Vagina (tissue), 2 donors: ENCODE measurements around the gene HCFC1R1. TPM values are rescaled to one million over a fixed set of nuclear protein-coding genes. Genes with fewer than 3 reads are reported as not detected.

ENCODE experiments used
- DNase-seq, 2 donors: peaks; one replicate each; pipeline ENCODE4 v3.0.0-alpha.2; 2017; ENCODE audit errors: extremely low spot score in 2 of 2
- H3K27ac ChIP-seq: fragments of 200-600 bp; sonication (generic); one replicate; pipeline ENCODE4 v1.5.1; 2019
- H3K27me3 ChIP-seq: fragments of 200-600 bp; sonication (generic); one replicate; pipeline ENCODE4 v1.5.1; 2019
- H3K36me3 ChIP-seq, 2 donors: fragments of 200-600 bp; sonication (generic); one replicate each; pipeline ENCODE4 v1.5.1; 2017 to 2019
- H3K4me1 ChIP-seq: fragments of 200-600 bp; sonication (generic); one replicate; pipeline ENCODE4 v1.5.1; 2019
- H3K4me3 ChIP-seq, 2 donors: fragments of 200-600 bp; sonication (generic); 1 replicate in 1 of 2; 2 replicates in 1 of 2; pipeline ENCODE4 v1.5.1; 2016 to 2019
- H3K9me3 ChIP-seq: fragments of 200-600 bp; sonication (generic); one replicate; pipeline ENCODE4 v1.5.1; 2019
- POLR2A ChIP-seq, 2 donors: fragments of 450-650 bp; IDR thresholded peaks; one replicate each; pipeline ENCODE4 v1.6.1; 2017; ENCODE audit warnings: antibody characterized with exemption in 2 of 2, mild to moderate bottlenecking in 2 of 2, moderate library complexity in 2 of 2
- POLR2AphosphoS5 ChIP-seq, 2 donors: sonication (generic); formaldehyde crosslinking; IDR thresholded peaks; one replicate each; pipeline ENCODE4 v1.9.0; 2017; ENCODE audit warnings: antibody characterized with exemption in 2 of 2, mild to moderate bottlenecking in 2 of 2, low read depth in 1 of 2; ENCODE audit not compliant: insufficient read depth in 1 of 2
- intact Hi-C: fragments of 100-400 bp; cut with DNase I; formaldehyde crosslinking; loops from one replicate; pipeline ENCODE4 v1.15.1; 2023
- total RNA-seq: library from RNA; depleted of rRNA; stranded (reverse); fragments of >200 nt; gene quantifications from one replicate; pipeline ENCODE4 v1.2.3, GENCODE V29; 2016
- TF ChIP-seq, protein P1 (sequence below), 3 experiments: fragments of 450-650 bp in 2 of 3; fragments of 200-600 bp in 1 of 3; sonication (generic) in 1 of 3; IDR thresholded peaks; one replicate each; pipeline ENCODE4 v1.5.1; 2017 to 2019; ENCODE audit warnings: antibody characterized with exemption in 3 of 3, mild to moderate bottlenecking in 2 of 3, moderate library complexity in 2 of 3

Gene HCFC1R1
- total RNA-seq, 1 donor from 2014 or later, result 39.0 TPM

DNA sequence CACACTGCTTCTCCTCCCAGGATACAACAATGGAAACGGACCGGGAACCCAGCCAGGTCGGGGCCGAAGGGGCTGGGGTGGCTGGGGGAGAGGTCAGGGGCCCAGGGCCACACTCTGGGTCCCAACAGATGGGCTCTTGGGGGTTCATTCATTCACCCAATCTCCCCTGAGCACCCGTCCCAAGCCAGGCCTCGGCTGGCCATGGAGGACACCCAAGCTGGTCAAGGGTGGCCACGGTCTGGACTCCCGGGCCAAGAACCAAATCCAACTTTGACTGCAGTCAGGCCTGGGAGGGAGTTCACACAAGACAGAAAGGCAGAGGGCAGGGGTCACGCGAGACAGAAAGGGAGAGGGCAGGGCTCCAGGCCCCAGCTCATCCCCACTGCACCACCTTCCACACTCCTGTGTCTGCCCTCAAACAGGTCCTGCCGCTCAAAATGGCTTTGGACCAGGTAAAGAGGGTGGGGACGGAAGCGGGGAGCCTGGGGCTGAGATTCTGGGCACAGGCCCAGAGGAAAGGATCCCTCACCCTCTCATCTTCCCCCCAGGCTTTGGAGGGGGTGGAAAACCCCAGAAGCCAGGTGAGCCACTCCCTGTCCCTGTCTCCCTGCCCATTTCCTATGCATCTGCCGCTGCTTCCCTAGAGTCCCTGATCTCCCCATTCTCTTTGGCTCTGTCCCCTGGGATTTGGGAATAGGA, 31.2 kb downstream of the HCFC1R1 start:
- intact Hi-C loops, result no loop called here
- Histone ChIP-seq H3K27me3 (no peaks in the 10 kb centered on the region), H3K36me3 (no peaks in the 10 kb centered on the region), H3K4me1 (peaks cover 8% of the 10 kb centered on the region), H3K27ac (no peak overlapping the region), H3K9me3 (no peaks in the 10 kb centered on the region), H3K4me3 (no peak overlapping the region)
- TF ChIP-seq POLR2A (IDR thresholded peaks at IDR 0.05) (no peak), POLR2AphosphoS5 (IDR thresholded peaks at IDR 0.05; ENCODE audit: insufficient read depth in 1 of 2, low read depth in 1 of 2) (no peak)
- TF ChIP-seq, protein P1, sequence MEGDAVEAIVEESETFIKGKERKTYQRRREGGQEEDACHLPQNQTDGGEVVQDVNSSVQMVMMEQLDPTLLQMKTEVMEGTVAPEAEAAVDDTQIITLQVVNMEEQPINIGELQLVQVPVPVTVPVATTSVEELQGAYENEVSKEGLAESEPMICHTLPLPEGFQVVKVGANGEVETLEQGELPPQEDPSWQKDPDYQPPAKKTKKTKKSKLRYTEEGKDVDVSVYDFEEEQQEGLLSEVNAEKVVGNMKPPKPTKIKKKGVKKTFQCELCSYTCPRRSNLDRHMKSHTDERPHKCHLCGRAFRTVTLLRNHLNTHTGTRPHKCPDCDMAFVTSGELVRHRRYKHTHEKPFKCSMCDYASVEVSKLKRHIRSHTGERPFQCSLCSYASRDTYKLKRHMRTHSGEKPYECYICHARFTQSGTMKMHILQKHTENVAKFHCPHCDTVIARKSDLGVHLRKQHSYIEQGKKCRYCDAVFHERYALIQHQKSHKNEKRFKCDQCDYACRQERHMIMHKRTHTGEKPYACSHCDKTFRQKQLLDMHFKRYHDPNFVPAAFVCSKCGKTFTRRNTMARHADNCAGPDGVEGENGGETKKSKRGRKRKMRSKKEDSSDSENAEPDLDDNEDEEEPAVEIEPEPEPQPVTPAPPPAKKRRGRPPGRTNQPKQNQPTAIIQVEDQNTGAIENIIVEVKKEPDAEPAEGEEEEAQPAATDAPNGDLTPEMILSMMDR (IDR thresholded peaks at IDR 0.05), result no peak
- no peak for DNase-seq

DNA sequence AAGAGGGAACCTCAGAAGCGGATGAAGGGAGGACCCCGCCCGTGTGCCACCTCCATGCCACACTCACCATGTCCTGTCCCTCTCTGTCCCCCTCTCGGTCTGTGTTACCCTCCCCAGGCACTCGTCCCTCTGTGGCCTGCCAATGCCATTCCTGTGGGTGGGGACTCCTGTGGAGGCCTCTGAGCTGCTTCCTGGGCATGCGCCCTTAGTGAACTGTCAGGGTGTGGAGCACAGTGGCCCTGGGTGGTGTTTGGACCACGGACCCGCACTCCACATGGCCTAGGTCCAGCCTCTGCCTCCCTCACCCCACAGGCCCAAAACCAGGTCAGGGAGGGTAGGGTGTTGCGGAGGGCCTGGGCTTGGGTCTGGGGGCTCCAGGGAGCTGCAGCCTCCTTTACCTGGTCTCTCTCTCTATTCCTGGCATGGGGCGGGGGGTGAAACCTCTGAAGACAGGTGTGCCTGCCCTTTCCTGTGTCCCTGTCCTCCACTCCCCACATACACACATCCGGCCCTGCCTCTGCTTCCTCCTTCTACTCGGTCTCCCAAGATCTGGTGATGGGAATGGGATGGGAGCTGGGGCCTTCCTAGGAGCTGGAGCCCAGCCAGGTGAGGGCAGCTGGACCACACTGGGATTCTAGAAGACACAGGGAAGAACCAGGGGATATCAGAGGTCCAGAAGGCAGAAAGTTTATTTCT, 32.0 kb downstream of the HCFC1R1 start:
- Histone ChIP-seq H3K4me3 (no peak overlapping the region), H3K4me1 (peaks cover 8% of the 10 kb centered on the region), H3K36me3 (no peaks in the 10 kb centered on the region), H3K27ac (no peak overlapping the region), H3K27me3 (no peaks in the 10 kb centered on the region), H3K9me3 (no peaks in the 10 kb centered on the region)
- intact Hi-C loops, result no loop called here
- TF ChIP-seq, protein P1 (IDR thresholded peaks at IDR 0.05), result no peak
- TF ChIP-seq POLR2AphosphoS5 (IDR thresholded peaks at IDR 0.05; ENCODE audit: insufficient read depth in 1 of 2, low read depth in 1 of 2), result no peak
- no peak for TF ChIP-seq POLR2A (IDR thresholded peaks at IDR 0.05)
- DNase-seq, result no peak

DNA sequence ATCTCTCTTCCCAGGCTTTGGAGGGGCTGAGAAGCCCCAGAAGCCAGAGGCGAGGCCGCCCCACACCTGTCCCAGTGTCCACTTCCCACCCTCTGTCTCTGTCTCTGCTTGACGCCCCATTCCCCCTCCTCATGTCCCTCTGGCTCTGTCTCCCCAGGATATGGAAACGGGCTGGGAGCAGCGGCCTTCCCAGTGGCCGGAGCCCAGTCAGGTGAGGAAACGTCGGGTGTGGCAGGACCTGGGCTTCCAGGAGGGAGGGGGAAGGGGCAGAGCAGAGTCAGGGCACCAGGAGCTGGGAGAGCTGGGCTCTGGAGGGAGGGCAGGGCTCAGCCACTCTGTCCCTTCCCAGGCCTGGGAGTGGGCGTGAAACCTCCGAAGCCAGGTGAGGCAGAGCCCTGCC, 32.9 kb downstream of the HCFC1R1 start:
- no peak overlapping the region for H3K27ac ChIP-seq
- TF ChIP-seq, protein P1 (IDR thresholded peaks at IDR 0.05), result no peak
- TF ChIP-seq POLR2A (IDR thresholded peaks at IDR 0.05), result no peak
- TF ChIP-seq POLR2AphosphoS5 (IDR thresholded peaks at IDR 0.05; ENCODE audit: insufficient read depth in 1 of 2, low read depth in 1 of 2), result no peak
- intact Hi-C loops, result no loop called here
- no peak overlapping the region for H3K4me3 ChIP-seq
- peaks cover 9% of the 10 kb centered on the region for H3K4me1 ChIP-seq
- H3K9me3 ChIP-seq, result no peaks in the 10 kb centered on the region
- DNase-seq, result no peak
- no peaks in the 10 kb centered on the region for H3K27me3 ChIP-seq
- H3K36me3 ChIP-seq, result no peaks in the 10 kb centered on the region

DNA sequence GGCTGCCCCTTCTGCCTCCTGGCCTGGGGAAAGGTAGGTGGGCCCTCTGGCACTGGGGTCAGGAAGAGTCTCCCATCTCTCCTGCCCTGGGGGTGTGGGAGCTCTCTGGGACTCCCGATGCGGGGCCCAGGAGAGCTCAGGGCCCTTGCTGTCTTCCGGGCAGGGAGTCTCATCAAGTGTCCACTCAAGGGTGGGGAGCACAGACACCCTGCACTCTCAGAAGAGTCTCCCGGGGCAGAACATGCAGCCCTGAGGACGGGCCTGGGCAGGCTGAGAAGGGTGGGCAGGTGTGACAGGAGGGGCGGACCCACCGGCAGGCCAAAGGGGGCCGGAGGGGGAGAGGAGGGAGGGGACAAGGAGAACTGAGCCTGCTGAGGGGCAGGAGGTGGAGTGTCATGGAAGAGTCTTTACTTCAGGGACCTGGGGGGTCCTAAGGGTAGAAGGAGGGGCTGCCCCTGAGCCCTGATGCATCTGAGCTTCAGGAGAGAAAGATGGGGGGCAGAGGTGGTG, 35.1 kb downstream of the HCFC1R1 start:
- Histone ChIP-seq H3K27ac (no peak overlapping the region), H3K36me3 (no peaks in the 10 kb centered on the region), H3K27me3 (no peaks in the 10 kb centered on the region), H3K9me3 (no peaks in the 10 kb centered on the region), H3K4me3 (no peak overlapping the region), H3K4me1 (peaks cover 21% of the 10 kb centered on the region)
- TF ChIP-seq POLR2AphosphoS5 (IDR thresholded peaks at IDR 0.05; ENCODE audit: insufficient read depth in 1 of 2, low read depth in 1 of 2) (no peak), POLR2A (IDR thresholded peaks at IDR 0.05) (no peak)
- TF ChIP-seq, protein P1 (IDR thresholded peaks at IDR 0.05), result no peak
- DNase-seq, result no peak
- intact Hi-C loops, result no loop called here

DNA sequence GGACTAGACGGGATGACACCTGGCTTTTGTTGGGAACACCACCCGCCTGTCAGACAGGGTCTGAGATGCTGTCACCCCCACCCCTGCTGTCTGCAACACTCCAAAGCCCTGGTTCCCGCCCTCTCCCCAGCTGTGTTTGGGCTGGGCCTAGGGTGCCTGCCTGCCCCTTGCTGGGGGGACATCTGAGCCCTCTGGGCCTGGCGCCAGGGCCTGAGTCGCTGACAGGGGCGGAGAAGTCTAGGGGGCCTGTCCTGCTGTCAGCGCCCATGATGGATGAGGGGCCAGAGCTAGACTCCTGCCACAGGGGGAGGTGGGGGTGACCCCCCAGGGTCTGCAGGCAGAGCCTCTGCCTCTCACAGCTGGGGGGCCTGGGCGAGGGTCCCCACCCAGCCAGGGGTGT, 35.9 kb downstream of the HCFC1R1 start:
- Histone ChIP-seq H3K27ac (no peak overlapping the region), H3K4me1 (peaks cover 27% of the 10 kb centered on the region), H3K9me3 (no peaks in the 10 kb centered on the region), H3K27me3 (no peaks in the 10 kb centered on the region), H3K36me3 (no peaks in the 10 kb centered on the region), H3K4me3 (no peak overlapping the region)
- intact Hi-C loops, result no loop called here
- DNase-seq, result no peak
- TF ChIP-seq, protein P1 (IDR thresholded peaks at IDR 0.05), result no peak
- TF ChIP-seq POLR2AphosphoS5 (IDR thresholded peaks at IDR 0.05; ENCODE audit: insufficient read depth in 1 of 2, low read depth in 1 of 2), result no peak
- TF ChIP-seq POLR2A (IDR thresholded peaks at IDR 0.05), result no peak
